ENCODE data around the gene ZNF205. TPM values are rescaled to one million over a fixed set of nuclear protein-coding genes. Genes with fewer than 3 reads are reported as not detected.

ZNF205 gene
- total and polyA plus RNA-seq, 2 of the 4 experiments (the other 2 are of a cell fraction), result 8.2 to 12.7 TPM

GRCh38 chr16:3123986-3124886 lies 11.8 kb downstream of the ZNF205 start:
- DNase-seq (peak; percentile 87), ATAC-seq (ENCODE audit: low read depth) (peak; percentile 97)
- Histone ChIP-seq H3K36me3 (ENCODE audit: control insufficient read depth, insufficient read depth, low read length) (peaks cover 26% of the 10 kb centered on the region), H3K9me1 (ENCODE audit: insufficient read depth, low read length) (0 out of 2 replicates have a peak, but pooled peaks cover 2% of the 10 kb centered on the region), H3K9ac (ENCODE audit: low read depth, low read length) (peak overlapping the region; percentile 91), H2BK15ac (ENCODE audit: low read depth, low read length) (no peak overlapping the region), H2BK5ac (ENCODE audit: low read depth, low read length, poor library complexity, severe bottlenecking) (peak overlapping the region; percentile 73), H2AK5ac (ENCODE audit: low read depth, low read length) (peak overlapping the region; percentile 92), H3K56ac (ENCODE audit: extremely low read depth, insufficient read depth, low read length) (peak overlapping the region; percentile 34; the same call in 1 of the 2 replicates), H3K4me2 (ENCODE audit: low read depth, low read length) (peak overlapping the region; percentile 60), H3K79me1 (ENCODE audit: low read depth in 1 of 2, low read length in 2 of 2) (peaks cover 3 to 20% of the 10 kb centered on the region in 2 experiments; a peak in 2 of 4 replicates), H3K4ac (ENCODE audit: low read depth, low read length) (peak overlapping the region; percentile 64), H3K18ac (ENCODE audit: low read depth, low read length) (no peak overlapping the region), H3K4me3 (ENCODE audit: insufficient read depth, low read depth, low read length) (peak overlapping the region; percentile 48), H3K23ac (ENCODE audit: low read depth, low read length) (peak overlapping the region; percentile 92), H3K27me3 (ENCODE audit: control insufficient read depth, insufficient read depth, low read length) (no peaks in the 10 kb centered on the region), H3K9me3 (ENCODE audit: control insufficient read depth, insufficient read depth, low read length) (no peaks in the 10 kb centered on the region), H4K5ac (ENCODE audit: low read depth, low read length) (peak overlapping the region; percentile 66), H2BK20ac (ENCODE audit: low read depth, low read length) (no peak overlapping the region), H3K14ac (replicated peaks; ENCODE audit: low read depth, low read length) (peak overlapping the region; percentile 78), H3K4me1 (ENCODE audit: control insufficient read depth, insufficient read depth, low read length) (peaks cover 5% of the 10 kb centered on the region), H4K91ac (ENCODE audit: insufficient read depth, low read depth, low read length) (peak overlapping the region; percentile 76), H2AK9ac (replicated peaks; ENCODE audit: low read depth, low read length, poor library complexity) (peak overlapping the region; percentile 93), H2BK120ac (ENCODE audit: low read depth, low read length) (no peak overlapping the region), H2AFZ (replicated peaks; ENCODE audit: low read length, poor library complexity) (peak overlapping the region; percentile 97), H3K27ac (ENCODE audit: insufficient read depth, low read length) (peak overlapping the region; percentile 53), H4K8ac (ENCODE audit: low read depth in 2 of 2, low read length in 2 of 2) (peak overlapping the region; percentile 83 to 98), H4K20me1 (ENCODE audit: insufficient read depth, low read length) (peaks cover 5% of the 10 kb centered on the region; the same call in 1 of the 2 replicates)
- intact Hi-C loops (cut with micrococcal nuclease), result loop anchor here (1.0 kb wide), 1 partner anchor 65 kb away; no protein-coding TSS in a partner anchor
- POLR2A ChIA-PET (ENCODE audit: unreplicated experiment), result no interaction called here
- WGBS, 2 experiments (ENCODE audit: extremely low coverage in 2 of 2, insufficient read length in 1 of 2), result 1% methylated on average over 30 of the region's 72 CpGs; no CpG with 5 or more reads in 1 of the 2 experiments
- CTCF ChIA-PET, result interaction anchor here (1.3 kb wide), 1 partner anchor 92 kb away, joined by 4 read pairs; no protein-coding TSS in a partner anchor
- peak; percentile 27; the same call in 1 of the 2 replicates for TF ChIP-seq MAZ (IDR thresholded peaks at IDR 0.05; ENCODE audit: borderline replicate concordance, low read depth, low read length)
- no peak for TF ChIP-seq ELK1 (IDR thresholded peaks at IDR 0.05; ENCODE audit: borderline replicate concordance, low read depth, low read length)
- peak; percentile 38; the same call in 1 of the 2 replicates for TF ChIP-seq RAD21 (IDR thresholded peaks at IDR 0.05; ENCODE audit: low read length)
- TF ChIP-seq MXI1 (IDR thresholded peaks at IDR 0.05; ENCODE audit: borderline replicate concordance, low read depth, low read length), result peak; percentile 37
- TF ChIP-seq SMC3 (IDR thresholded peaks at IDR 0.05; ENCODE audit: low read depth, low read length), result 0 out of 2 replicates have a peak, but pooled peaks have one; percentile 15
- peak; percentile 37 for TF ChIP-seq CTCF (conservative IDR thresholded peaks at IDR 0.05; ENCODE audit: low read depth, low read length)
- no peak for TF ChIP-seq CEBPB (IDR thresholded peaks at IDR 0.05; ENCODE audit: low read depth, low read length)
- dilution Hi-C loops (cut with HindIII; ENCODE audit: low sequenced_read_pairs, unreplicated experiment), result no loop called here
- in situ Hi-C loops (cut with MboI; ENCODE audit: low sequenced_read_pairs), result no loop called here
- no TSS peak for BruUV-seq (replicated peaks)
